GM12892 (cell line): Measurements from ENCODE around the gene GRAMD4.

Experiments used
- POLR2A ChIP-seq: IDR thresholded peaks from 2 replicates; pipeline ENCODE4 v1.6.1; 2011; ENCODE audit warnings: low read depth, low read length, control low read depth
- POLR2AphosphoS5 ChIP-seq: IDR thresholded peaks from 2 replicates; pipeline ENCODE4 v1.6.1; 2011; ENCODE audit warnings: low read depth, low read length, control low read depth
- TAF1 ChIP-seq: IDR thresholded peaks from 2 replicates; pipeline ENCODE4 v1.6.1; 2011; ENCODE audit warnings: low read depth, mild to moderate bottlenecking, control low read depth, low read length, borderline replicate concordance

DNA sequence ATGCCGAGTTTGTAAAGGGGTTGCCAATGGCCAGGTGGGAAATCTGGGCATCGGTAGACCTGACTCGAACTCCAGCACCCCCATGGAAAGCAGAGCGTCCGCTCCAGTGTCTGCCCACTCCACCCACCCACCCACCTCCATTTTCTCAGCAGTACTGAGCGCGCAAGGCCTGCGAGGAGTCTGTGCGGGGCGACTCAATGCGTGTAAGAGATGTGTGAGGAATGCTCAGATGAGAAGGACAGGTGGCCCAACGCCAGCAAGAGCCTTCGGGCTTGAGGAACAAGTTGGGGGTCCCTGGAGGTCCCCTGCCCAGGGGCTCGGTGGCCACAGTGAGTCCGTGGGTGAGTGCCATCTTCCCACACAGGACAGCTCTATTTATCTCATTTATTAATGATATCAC lies 67.3 kb downstream of the GRAMD4 start:
- TF ChIP-seq POLR2A (no peak), POLR2AphosphoS5 (no peak), TAF1 (no peak)
